Liver (tissue), 9 donors: ENCODE results near the gene CACNA1S. TPM values are rescaled to one million over a fixed set of nuclear protein-coding genes. Genes with fewer than 3 reads are reported as not detected.

Experiments
- DNase-seq: peaks from one replicate; pipeline ENCODE4 v3.0.0-alpha.2; 2017; ENCODE audit warnings: low spot score
- H3K27ac ChIP-seq, 2 donors: one replicate each; pipeline ENCODE4 v1.7.0; 2013; ENCODE audit warnings: inconsistent platforms in 2 of 2, low read length in 2 of 2, control low read depth in 1 of 2, low read depth in 1 of 2, mild to moderate bottlenecking in 1 of 2
- H3K27me3 ChIP-seq, 4 donors: one replicate each; pipeline versions ENCODE4 v1.6.1 to v1.7.0; 2013; ENCODE audit warnings: low read length in 3 of 4, inconsistent platforms in 1 of 4, mild to moderate bottlenecking in 1 of 4, moderate library complexity in 1 of 4; ENCODE audit not compliant: control insufficient read depth in 4 of 4, insufficient read depth in 4 of 4
- H3K36me3 ChIP-seq, 4 donors: one replicate each; pipeline versions ENCODE4 v1.6.1 to v1.7.0; 2013; ENCODE audit warnings: low read length in 3 of 4, mild to moderate bottlenecking in 3 of 4, low read depth in 1 of 4, moderate library complexity in 1 of 4; ENCODE audit not compliant: control insufficient read depth in 4 of 4, insufficient read depth in 3 of 4
- H3K4me1 ChIP-seq, 4 donors: one replicate each; pipeline versions ENCODE4 v1.6.1 to v1.7.0; 2013; ENCODE audit warnings: low read length in 3 of 4, mild to moderate bottlenecking in 3 of 4, moderate library complexity in 1 of 4; ENCODE audit not compliant: control insufficient read depth in 4 of 4, insufficient read depth in 4 of 4
- H3K4me3 ChIP-seq, 3 donors: one replicate each; pipeline versions ENCODE4 v1.6.1 to v1.7.0; 2013; ENCODE audit warnings: low read length in 3 of 3, control low read depth in 1 of 3, low read depth in 1 of 3, mild to moderate bottlenecking in 1 of 3
- H3K9ac ChIP-seq, 2 donors: one replicate each; pipeline ENCODE4 v1.7.0; 2013; ENCODE audit warnings: low read length in 2 of 2, mild to moderate bottlenecking in 2 of 2, moderate library complexity in 2 of 2, control low read depth in 1 of 2, low read depth in 1 of 2
- H3K9me3 ChIP-seq, 4 donors: one replicate each; pipeline versions ENCODE4 v1.6.1 to v1.7.0; 2013; ENCODE audit warnings: low read length in 3 of 4; ENCODE audit not compliant: control insufficient read depth in 4 of 4
- EGR1 ChIP-seq, 2 donors: IDR thresholded peaks; 2 replicates each; pipeline ENCODE4 v1.6.1; 2016 to 2018; ENCODE audit warnings: antibody characterized with exemption in 2 of 2, low read depth in 2 of 2
- FOXA1 ChIP-seq: IDR thresholded peaks from 2 replicates; pipeline ENCODE4 v1.6.1; 2016; ENCODE audit warnings: antibody characterized with exemption
- FOXA2 ChIP-seq: IDR thresholded peaks from 2 replicates; pipeline ENCODE4 v1.6.1; 2016; ENCODE audit warnings: antibody characterized with exemption
- GABPA ChIP-seq, 2 donors: IDR thresholded peaks in 1 of 2; conservative IDR thresholded peaks in 1 of 2; 2 replicates each; pipeline ENCODE4 v1.6.1; 2016; ENCODE audit warnings: antibody characterized with exemption in 2 of 2, mild to moderate bottlenecking in 1 of 2, moderate library complexity in 1 of 2
- HNF4A ChIP-seq, 2 donors: conservative IDR thresholded peaks; 2 replicates each; pipeline ENCODE4 v1.6.1; 2016; ENCODE audit warnings: antibody characterized with exemption in 2 of 2, mild to moderate bottlenecking in 2 of 2
- HNF4G ChIP-seq: IDR thresholded peaks from 2 replicates; pipeline ENCODE4 v1.6.1; 2016; ENCODE audit warnings: antibody characterized with exemption
- JUND ChIP-seq, 2 donors: IDR thresholded peaks; 2 replicates each; pipeline ENCODE4 v1.6.1; 2016; ENCODE audit warnings: antibody characterized with exemption in 2 of 2
- NR2F2 ChIP-seq: IDR thresholded peaks from 2 replicates; pipeline ENCODE4 v1.6.1; 2016; ENCODE audit warnings: antibody characterized with exemption
- RAD21 ChIP-seq, 2 donors: IDR thresholded peaks; 2 replicates each; pipeline ENCODE4 v1.6.1; 2016; ENCODE audit warnings: antibody characterized with exemption in 2 of 2, mild to moderate bottlenecking in 2 of 2
- RXRA ChIP-seq, 2 donors: IDR thresholded peaks; 2 replicates each; pipeline ENCODE4 v1.6.1; 2017 to 2018; ENCODE audit warnings: antibody characterized with exemption in 2 of 2, mild to moderate bottlenecking in 1 of 2
- SP1 ChIP-seq: IDR thresholded peaks from 2 replicates; pipeline ENCODE4 v1.6.1; 2018; ENCODE audit warnings: antibody characterized with exemption, mild to moderate bottlenecking
- TAF1 ChIP-seq: conservative IDR thresholded peaks from 2 replicates; pipeline ENCODE4 v1.6.1; 2016; ENCODE audit warnings: antibody characterized with exemption, mild to moderate bottlenecking
- YY1 ChIP-seq: IDR thresholded peaks from 2 replicates; pipeline ENCODE4 v1.6.1; 2016; ENCODE audit warnings: antibody characterized with exemption, mild to moderate bottlenecking
- WGBS: extraction: QIAGEN DNeasy Blood & Tissue Kit; methylation state at CpG from one replicate; pipeline ENCODE4 v1.1.7; 2013; 5-methylcytosine and 5-hydroxymethylcytosine counted together
- polyA plus RNA-seq, 2 donors: library from polyadenylated mRNA; stranded (reverse) in 1 of 2; unstranded in 1 of 2; fragments of 200-250 nt in 1 of 2; fragments of >200 nt in 1 of 2; fragmentation: Nextera tagmentation in 1 of 2; extraction: Ambion mirVana in 1 of 2; gene quantifications; one replicate each; pipeline versions ENCODE4 v1.2.1 to v1.2.3, GENCODE V29; 2013 to 2015
- total RNA-seq, 2 donors: library from RNA; depleted of rRNA; stranded (reverse); fragments of >200 nt; gene quantifications; one replicate each; pipeline ENCODE4 v1.2.3, GENCODE V29; 2014
- TF ChIP-seq, protein P1 (sequence below): IDR thresholded peaks from 2 replicates; pipeline ENCODE4 v1.6.1; 2016; ENCODE audit warnings: antibody characterized with exemption
- TF ChIP-seq, protein P2 (sequence below): IDR thresholded peaks from 2 replicates; pipeline ENCODE4 v1.6.1; 2016; ENCODE audit warnings: antibody characterized with exemption
- TF ChIP-seq, protein P3 (sequence below): fragments of 150-350 bp; IDR thresholded peaks from 2 replicates; pipeline ENCODE4 v1.5.1; 2017; ENCODE audit warnings: improper control_type of control experiment, low read depth, low read length; ENCODE audit not compliant: missing input control
- TF ChIP-seq, protein P4 (sequence below): IDR thresholded peaks from 2 replicates; pipeline ENCODE4 v1.6.1; 2016; ENCODE audit warnings: antibody characterized with exemption
- TF ChIP-seq, protein P5 (sequence below): IDR thresholded peaks from 2 replicates; pipeline ENCODE4 v1.6.1; 2016; ENCODE audit warnings: antibody characterized with exemption, mild to moderate bottlenecking
- donor health status: healthy.
- donor health status: healthy.
- donor health status: healthy.
- donor health status: healthy.
- donor health status: healthy.

CACNA1S gene
- total and polyA plus RNA-seq, 4 donors, result under 0.01 to 0.33 TPM; not detected in 2

DNA sequence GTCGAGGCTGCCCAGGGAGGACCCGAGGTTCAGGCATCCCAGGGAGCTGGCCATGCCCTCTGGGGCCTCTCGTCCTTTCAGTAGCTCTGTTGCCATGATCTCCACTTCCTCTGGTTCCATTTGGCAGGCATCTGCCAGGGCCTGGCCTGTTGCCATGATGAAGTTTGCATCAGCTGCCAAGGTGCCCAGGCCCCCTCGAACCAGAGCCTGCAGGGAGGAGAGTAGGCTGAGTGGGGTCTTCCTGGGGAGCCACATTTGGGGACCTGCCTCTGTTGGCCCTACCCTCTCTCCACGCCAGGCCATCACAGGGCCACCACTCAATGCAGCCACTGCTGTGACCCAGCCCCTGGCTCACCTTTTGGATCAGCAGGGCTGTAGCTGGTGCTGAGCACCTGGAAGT lies 72.3 kb downstream of the CACNA1S start:
- 88% methylated on average over 5 of the region's 5 CpGs for WGBS
- no peaks in the 10 kb centered on the region for H3K9me3 ChIP-seq
- TF ChIP-seq, protein P1, sequence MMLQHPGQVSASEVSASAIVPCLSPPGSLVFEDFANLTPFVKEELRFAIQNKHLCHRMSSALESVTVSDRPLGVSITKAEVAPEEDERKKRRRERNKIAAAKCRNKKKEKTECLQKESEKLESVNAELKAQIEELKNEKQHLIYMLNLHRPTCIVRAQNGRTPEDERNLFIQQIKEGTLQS, result no peak
- no peak for TF ChIP-seq JUND (IDR thresholded peaks at IDR 0.05)
- TF ChIP-seq, protein P2, sequence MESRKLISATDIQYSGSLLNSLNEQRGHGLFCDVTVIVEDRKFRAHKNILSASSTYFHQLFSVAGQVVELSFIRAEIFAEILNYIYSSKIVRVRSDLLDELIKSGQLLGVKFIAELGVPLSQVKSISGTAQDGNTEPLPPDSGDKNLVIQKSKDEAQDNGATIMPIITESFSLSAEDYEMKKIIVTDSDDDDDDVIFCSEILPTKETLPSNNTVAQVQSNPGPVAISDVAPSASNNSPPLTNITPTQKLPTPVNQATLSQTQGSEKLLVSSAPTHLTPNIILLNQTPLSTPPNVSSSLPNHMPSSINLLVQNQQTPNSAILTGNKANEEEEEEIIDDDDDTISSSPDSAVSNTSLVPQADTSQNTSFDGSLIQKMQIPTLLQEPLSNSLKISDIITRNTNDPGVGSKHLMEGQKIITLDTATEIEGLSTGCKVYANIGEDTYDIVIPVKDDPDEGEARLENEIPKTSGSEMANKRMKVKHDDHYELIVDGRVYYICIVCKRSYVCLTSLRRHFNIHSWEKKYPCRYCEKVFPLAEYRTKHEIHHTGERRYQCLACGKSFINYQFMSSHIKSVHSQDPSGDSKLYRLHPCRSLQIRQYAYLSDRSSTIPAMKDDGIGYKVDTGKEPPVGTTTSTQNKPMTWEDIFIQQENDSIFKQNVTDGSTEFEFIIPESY, result no peak
- no peak for TF ChIP-seq NR2F2
- no peak for TF ChIP-seq HNF4G
- TF ChIP-seq RAD21 (IDR thresholded peaks at IDR 0.05), result no peak
- no peak for TF ChIP-seq FOXA1
- no peak for TF ChIP-seq GABPA (IDR thresholded peaks at IDR 0.05 in 1 of 2, conservative IDR thresholded peaks at IDR 0.05 in 1 of 2)

DNA sequence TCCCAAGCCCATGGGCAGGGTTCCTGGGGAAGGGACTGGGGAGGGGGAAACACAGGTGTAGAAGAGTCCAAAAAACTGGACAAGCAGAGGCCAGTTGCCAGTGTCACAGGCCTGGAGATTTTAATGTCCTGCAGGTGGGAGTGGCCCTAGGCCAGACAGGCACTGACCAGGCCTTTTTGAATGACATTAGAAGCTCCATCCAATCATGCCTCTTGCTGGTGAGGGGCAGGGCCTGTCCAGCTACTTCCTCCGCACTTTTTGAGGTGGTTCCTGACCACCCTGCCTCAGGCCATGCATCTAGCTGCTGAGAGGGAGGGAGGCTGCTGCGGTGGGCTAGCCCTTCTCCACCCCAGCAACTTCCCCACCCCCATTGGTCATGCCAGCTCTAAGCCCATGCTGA lies 72.8 kb downstream of the CACNA1S start:
- DNase-seq, result no peak
- WGBS, result 98% methylated on average over 2 of the region's 2 CpGs
- Histone ChIP-seq H3K4me1 (no peaks in the 10 kb centered on the region), H3K4me3 (no peak overlapping the region), H3K9me3 (no peaks in the 10 kb centered on the region), H3K27ac (no peak overlapping the region), H3K9ac (no peak overlapping the region), H3K36me3 (no peaks in the 10 kb centered on the region), H3K27me3 (peaks cover 0 to 8% (median 0%) of the 10 kb centered on the region in 4 donors)
- TF ChIP-seq FOXA2 (no peak), GABPA (IDR thresholded peaks at IDR 0.05 in 1 of 2, conservative IDR thresholded peaks at IDR 0.05 in 1 of 2) (no peak), RXRA (IDR thresholded peaks at IDR 0.05) (no peak), HNF4A (conservative IDR thresholded peaks at IDR 0.05) (no peak), SP1 (no peak), TAF1 (no peak), HNF4G (no peak), JUND (IDR thresholded peaks at IDR 0.05) (no peak), EGR1 (IDR thresholded peaks at IDR 0.05; ENCODE audit: low read depth in 2 of 2) (no peak), FOXA1 (no peak), YY1 (no peak), RAD21 (IDR thresholded peaks at IDR 0.05) (no peak), NR2F2 (no peak)
- TF ChIP-seq, protein P3, sequence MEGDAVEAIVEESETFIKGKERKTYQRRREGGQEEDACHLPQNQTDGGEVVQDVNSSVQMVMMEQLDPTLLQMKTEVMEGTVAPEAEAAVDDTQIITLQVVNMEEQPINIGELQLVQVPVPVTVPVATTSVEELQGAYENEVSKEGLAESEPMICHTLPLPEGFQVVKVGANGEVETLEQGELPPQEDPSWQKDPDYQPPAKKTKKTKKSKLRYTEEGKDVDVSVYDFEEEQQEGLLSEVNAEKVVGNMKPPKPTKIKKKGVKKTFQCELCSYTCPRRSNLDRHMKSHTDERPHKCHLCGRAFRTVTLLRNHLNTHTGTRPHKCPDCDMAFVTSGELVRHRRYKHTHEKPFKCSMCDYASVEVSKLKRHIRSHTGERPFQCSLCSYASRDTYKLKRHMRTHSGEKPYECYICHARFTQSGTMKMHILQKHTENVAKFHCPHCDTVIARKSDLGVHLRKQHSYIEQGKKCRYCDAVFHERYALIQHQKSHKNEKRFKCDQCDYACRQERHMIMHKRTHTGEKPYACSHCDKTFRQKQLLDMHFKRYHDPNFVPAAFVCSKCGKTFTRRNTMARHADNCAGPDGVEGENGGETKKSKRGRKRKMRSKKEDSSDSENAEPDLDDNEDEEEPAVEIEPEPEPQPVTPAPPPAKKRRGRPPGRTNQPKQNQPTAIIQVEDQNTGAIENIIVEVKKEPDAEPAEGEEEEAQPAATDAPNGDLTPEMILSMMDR, result no peak
- TF ChIP-seq, protein P2, result no peak
- TF ChIP-seq, protein P1, result no peak
- TF ChIP-seq, protein P4, sequence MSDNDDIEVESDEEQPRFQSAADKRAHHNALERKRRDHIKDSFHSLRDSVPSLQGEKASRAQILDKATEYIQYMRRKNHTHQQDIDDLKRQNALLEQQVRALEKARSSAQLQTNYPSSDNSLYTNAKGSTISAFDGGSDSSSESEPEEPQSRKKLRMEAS, result no peak
- TF ChIP-seq, protein P5, sequence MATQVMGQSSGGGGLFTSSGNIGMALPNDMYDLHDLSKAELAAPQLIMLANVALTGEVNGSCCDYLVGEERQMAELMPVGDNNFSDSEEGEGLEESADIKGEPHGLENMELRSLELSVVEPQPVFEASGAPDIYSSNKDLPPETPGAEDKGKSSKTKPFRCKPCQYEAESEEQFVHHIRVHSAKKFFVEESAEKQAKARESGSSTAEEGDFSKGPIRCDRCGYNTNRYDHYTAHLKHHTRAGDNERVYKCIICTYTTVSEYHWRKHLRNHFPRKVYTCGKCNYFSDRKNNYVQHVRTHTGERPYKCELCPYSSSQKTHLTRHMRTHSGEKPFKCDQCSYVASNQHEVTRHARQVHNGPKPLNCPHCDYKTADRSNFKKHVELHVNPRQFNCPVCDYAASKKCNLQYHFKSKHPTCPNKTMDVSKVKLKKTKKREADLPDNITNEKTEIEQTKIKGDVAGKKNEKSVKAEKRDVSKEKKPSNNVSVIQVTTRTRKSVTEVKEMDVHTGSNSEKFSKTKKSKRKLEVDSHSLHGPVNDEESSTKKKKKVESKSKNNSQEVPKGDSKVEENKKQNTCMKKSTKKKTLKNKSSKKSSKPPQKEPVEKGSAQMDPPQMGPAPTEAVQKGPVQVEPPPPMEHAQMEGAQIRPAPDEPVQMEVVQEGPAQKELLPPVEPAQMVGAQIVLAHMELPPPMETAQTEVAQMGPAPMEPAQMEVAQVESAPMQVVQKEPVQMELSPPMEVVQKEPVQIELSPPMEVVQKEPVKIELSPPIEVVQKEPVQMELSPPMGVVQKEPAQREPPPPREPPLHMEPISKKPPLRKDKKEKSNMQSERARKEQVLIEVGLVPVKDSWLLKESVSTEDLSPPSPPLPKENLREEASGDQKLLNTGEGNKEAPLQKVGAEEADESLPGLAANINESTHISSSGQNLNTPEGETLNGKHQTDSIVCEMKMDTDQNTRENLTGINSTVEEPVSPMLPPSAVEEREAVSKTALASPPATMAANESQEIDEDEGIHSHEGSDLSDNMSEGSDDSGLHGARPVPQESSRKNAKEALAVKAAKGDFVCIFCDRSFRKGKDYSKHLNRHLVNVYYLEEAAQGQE, result no peak

More for the DNA sequence above, 72.3 kb downstream of the CACNA1S start:
- DNase-seq, result no peak
- H3K27ac ChIP-seq, result no peak overlapping the region
- no peaks in the 10 kb centered on the region for H3K4me1 ChIP-seq
- no peaks in the 10 kb centered on the region for H3K36me3 ChIP-seq
- H3K9ac ChIP-seq, result no peak overlapping the region
- peaks cover 0 to 8% (median 0%) of the 10 kb centered on the region in 4 donors for H3K27me3 ChIP-seq
- H3K4me3 ChIP-seq, result no peak overlapping the region
